ENCODE results near the gene ZNF362.
A peak's percentile ranks its signal among the peaks of the same experiment; 100 is the strongest.
"Not testable (repeated sequence)": the region's sequence is repeated elsewhere in the genome, so short reads cannot be mapped to it uniquely, and the experiment has no call there.

Gene ZNF362

GRCh38 chr1:33309351-33309750 lies 53.1 kb downstream of the ZNF362 start:
- DNase-seq = not testable (repeated sequence)

DNA sequence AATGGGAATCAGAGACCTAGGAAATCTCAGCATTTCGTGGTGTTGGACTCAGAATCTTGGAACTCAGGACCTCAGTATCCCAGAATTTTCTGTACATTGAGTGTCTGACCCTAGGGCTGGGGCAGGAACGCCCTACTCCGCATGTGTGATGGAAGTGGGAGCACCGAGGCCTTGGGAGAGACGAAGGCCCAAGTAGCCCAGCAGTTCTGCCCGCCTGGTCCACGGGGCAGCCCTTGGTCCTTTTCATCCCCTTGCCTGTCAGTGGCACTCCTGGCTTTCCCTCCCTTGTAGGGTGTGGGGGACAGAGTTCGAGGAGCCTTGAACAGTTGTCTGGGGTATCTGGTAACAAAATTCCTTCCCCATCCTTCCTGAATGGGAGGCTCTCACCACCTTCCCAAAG lies 54.4 kb downstream of the ZNF362 start:
- DNase-seq = no peak

DNA sequence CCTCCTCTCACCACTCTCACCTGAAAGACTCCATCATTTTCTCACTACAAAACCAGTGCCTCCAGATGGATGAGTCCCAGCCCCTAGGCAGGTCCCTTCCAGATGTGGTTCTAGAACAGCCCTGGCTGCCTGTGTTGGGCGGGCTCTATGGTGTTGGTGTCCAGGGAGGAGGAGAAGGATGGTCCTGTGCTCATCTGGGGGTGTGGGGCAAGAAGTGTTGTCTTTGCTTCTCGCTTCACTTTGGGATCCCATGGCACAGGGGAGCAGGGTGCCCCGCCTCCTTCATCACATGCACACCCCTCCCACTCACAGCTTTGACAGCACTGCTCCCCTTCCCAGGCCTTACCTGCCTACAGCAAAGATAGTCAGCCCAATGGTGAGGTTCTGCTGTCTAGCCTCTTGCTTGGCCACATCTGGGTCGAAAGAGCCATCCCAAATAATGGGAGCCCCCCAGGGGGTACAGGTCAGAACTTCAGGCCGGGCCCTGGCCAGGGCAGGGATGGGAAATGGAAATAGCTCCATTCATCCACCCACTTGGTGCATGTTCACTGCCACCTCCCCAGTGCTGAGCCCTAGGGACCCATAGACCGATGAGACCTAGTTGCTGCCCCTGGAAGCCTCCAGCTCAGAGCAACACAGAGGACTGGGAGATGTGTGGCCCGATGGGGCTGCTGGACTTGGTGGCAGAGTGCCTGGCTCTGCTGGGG lies 55.6 kb downstream of the ZNF362 start:
- DNase-seq = no peak

GRCh38 chr1:33312413-33312749 lies 56.1 kb downstream of the ZNF362 start:
- peak; percentile 89 for DNase-seq

DNA sequence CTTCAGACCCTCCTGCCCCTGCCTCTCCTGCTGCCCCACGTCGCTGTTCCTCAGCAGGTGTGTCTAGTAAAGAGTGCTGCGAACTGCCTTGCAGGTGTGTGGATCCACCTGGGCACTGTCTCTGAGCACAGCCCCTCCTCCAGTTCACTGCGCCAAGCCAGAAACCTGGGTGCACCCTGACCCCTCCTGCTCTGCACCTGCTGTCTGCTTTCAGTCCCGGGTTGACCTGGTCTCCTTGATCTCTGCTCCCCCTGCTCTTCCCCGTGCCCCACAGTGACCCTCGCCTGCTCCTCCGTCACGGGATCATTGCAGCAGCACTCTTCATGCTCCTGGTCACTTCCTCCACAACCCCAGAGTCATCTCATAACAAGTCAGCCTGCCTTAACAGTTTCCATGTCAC lies 58.1 kb downstream of the ZNF362 start:
- DNase-seq = no peak

- no peak for DNase-seq
These were observed 60.3 kb downstream of the ZNF362 start for GRCh38 chr1:33316601-33317000.

- no peak for DNase-seq
These were observed 61.1 kb downstream of the ZNF362 start for GRCh38 chr1:33317354-33317753.

DNA sequence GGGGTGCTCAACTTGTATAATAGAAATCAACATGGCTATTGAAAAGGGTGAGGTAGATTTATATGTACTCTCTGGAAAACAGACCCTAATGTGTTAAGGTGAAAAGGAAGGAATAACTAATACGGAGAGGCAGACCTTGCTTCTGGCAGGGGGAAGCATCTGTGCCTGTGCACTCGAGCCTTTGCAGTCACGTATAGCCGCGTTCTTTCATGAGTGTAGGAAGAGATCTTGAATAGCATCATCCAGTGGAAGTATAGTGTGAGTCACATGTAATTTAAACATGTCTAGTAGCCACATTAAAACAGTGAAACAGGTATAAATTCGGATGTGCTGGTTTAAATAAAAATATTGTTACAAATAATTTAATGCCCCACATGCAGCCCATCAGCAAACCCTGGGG lies 61.7 kb downstream of the ZNF362 start:
- DNase-seq = no peak

- DNase-seq = no peak
These were observed 63.1 kb downstream of the ZNF362 start for GRCh38 chr1:33319186-33319948.

- no peak for DNase-seq
These were observed 63.8 kb downstream of the ZNF362 start for GRCh38 chr1:33319949-33320618.

GRCh38 chr1:33320619-33321165 lies 64.4 kb downstream of the ZNF362 start, which contains the start of gene A3GALT2:
Gene A3GALT2 (minus strand): TSS chr1:33321098. CDS start chr1:33321098, 0 bp downstream.
- DNase-seq = no peak

DNA sequence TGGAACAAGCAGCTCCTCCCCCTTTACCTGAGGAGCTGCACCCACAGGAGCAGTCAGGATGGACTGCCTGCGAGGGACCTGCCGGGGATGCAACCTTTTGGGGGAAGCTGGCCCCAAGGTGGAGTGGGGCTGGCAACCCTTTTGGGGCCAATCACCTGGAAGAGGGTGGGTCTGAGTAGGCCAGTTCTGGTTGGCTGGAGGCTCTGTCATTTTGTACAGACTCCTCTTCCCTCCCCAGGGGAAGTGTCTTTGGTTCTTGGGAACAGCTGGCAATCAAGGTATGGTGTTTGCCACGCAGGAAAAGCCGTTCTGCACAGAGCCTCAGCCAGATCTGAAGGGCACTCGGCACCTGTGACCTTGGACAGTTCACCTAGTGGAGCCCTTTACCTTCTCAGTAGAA lies 64.9 kb downstream of the ZNF362 start:
- no peak for DNase-seq

- DNase-seq = no peak
These were observed 65.8 kb downstream of the ZNF362 start for GRCh38 chr1:33322109-33322508.

- peak; percentile 24 for DNase-seq
These were observed 66.7 kb downstream of the ZNF362 start for GRCh38 chr1:33322870-33323585.

DNA sequence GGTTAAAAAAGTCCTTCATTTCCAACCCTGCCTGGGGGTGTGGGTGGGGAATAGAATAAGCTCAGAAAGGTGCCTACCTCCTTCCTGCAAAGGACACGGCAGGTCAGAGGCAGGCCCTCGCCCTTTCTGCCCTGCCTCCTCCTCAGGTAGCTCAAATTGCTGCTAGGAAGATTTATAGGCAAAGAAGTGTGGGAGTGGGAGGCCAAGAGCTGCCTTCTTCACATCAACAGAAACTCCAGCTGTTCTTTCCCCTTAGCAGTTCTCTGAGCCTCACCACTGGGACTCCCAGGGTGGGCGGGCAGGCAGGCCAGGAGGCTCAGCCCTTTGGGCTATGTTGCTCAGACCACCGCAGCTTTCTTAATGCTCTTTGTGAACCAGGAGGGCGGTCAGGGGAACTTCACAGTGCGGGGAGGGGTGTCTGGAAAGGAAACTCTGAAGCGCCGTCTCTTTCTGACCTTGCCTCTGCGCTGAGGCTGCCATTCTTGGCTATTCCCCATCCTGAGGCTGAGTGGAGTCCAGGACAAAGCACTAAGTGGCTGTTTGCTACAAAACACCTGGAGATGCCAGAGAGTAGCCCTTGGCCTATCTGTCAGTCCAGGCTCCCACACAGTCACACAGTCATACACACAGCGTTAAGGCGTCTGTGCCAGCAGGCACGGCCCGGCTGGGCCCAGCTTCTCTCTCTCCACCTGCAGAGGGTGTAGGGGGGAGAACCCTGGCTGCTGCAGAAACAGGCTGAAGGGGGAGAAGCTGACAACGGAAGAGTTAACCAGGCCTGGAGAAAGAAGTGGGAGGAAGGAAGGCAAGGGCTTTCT lies 67.6 kb downstream of the ZNF362 start:
- DNase-seq = no peak

DNA sequence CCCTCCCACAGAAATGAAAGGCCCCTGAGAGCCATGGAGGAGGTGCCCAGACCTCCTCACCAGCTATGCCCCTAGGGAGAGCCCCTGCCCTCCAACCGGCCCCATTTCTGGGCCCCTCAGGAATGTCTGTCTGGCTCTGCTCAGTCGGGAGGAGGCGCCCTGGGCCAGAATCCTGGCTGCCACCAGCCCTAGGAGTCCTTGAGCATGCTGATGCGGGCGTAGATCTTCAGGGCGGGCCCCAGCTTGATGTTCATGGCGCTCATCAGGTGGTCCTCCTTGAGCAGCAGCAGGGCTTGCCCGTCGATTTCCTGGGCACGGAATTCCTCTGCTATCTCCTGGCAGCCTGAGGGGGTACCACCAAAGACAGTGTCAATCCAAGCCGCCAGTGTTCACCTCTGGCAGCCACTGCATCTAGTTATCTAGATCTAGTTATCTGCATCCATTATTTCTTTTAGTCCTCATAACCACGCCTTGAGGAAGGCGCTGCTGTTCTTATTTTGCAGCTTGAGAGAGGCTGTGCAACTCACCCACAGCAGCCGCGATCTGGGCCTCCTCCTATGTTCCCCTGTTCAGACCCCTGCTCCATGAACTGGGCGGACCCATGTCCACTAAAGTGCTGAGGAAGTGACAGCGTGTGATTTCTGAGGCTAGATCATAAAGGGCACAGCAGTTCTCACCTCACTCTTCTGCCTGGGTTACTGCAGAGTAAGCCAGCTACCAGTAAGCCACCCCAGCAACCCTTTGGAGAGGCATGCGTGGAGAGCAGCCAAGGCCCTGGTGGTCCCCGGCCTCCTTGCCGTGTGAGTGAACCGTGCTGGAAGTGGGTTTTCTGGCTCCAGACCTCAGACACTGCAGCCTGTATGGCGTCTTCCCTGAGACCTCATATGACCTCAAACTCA lies 68.6 kb downstream of the ZNF362 start:
- DNase-seq = no peak

DNA sequence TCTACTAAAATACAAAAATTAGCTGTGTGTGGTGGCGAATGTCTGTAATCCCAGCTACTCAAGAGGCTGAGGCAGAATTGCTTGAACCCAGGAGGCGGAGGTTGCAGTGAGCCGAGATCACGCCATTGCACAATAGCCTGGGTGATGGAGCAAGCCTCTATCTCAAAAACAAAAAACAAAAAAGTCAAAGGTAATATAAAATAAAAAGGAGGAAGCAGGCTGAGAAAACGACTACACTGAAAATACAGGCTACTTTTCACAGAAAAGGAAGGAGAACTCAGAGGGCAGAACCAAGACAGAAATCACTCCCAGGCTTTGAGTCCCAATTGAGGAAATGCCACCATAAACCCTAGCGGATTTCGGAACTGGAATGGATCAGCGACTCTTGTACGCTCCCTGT lies 70.5 kb downstream of the ZNF362 start:
- DNase-seq = no peak

DNA sequence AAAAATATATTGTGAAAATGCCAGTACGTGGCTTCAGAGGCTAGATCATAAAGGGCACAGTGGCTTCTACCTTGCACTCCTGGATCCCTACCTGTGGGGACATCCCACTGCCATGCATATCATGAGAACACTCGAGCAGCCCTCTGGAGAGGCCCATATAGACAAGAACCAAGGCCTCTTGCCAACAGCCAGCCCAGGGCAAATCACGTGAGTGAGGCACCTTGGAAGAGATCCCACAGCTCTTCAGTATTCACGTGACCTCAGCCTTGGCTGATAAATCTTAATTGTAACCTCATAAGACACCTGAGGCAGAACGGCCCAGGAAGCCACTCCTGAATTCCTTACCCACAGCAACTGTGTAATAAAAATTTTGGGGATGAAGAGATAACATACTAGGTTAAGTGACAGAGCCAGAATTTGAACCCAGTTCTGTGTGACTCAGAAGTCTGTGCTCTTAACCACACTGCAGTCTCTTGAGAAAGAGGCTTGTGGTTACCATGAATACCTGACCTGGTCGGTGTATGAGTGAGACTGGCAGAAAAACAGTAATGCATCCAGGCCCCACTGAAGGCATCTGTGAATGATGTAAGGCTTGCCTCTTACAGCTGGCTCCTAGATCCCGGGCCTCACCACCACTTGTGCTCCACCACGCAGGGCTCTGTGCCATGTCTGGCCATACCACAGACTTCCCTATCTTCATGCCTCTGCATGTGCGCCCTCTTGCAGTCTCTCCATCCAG lies 71.5 kb downstream of the ZNF362 start:
- DNase-seq = peak; percentile 99

- DNase-seq = no peak
These were observed 72.5 kb downstream of the ZNF362 start for GRCh38 chr1:33328817-33329216.

DNA sequence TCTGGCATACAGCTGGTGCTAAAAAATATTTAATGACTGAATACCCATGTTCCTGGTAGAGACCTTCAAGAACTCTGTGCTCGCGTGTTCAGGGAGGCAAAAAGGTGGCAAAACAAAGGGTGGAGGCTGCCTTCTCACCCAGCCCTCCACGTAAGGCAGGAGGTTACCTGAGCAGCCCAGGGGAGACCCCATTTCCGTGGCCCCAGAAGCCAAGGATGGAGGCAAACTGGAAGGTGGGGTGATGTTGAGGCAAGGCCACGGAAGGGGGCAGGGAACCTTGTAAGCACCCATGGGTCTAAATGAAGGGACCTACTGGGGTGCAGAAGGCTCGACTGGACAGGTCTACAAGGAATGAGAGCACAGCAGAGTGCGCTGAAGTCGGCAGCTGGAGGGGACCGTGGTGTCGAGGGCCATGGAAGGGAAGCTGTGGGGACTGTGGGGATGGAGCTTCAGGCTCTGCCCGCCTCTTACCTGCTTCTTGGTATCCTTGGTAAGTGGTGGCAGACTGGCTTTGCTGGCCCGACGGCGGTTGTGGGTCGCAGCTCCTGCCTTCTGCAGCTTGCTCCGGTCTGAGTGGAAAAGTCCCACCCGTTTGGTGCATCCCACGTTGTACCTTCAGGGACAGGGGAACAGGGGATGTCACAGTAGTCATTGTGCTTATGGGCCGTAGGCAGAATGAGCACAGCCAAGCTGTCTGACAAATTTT lies 73.5 kb downstream of the ZNF362 start:
- no peak for DNase-seq

All from DMS79 (cell line).